Right ventricle myocardium inferior (tissue), 1 donor: ENCODE measurements around the gene POP4. TPM values are rescaled to one million over a fixed set of nuclear protein-coding genes. Genes with fewer than 3 reads are reported as not detected.
A peak's percentile ranks its signal among the peaks of the same experiment; 100 is the strongest.

Experiments used
- ATAC-seq: fragments of 200-7000 bp; cut with Tn5 transposase; one replicate; pipeline ENCODE4 v1.9.1; 2020; ENCODE audit warnings: mild to moderate bottlenecking, moderate library complexity
- DNase-seq: peaks from one replicate; pipeline ENCODE4 v3.0.0; 2021; ENCODE audit errors: missing footprints
- intact Hi-C: fragments of 100-400 bp; cut with DNase I; formaldehyde crosslinking; loops from one replicate; pipeline ENCODE4 v1.11.0; 2022
- total RNA-seq: library from RNA; stranded (reverse); fragmentation: NEBNext Ultra II Directional; extraction: Animal tissue kit (Norgen Biotek cat#: 25700); gene quantifications from one replicate; pipeline ENCODE4 v1.2.1, GENCODE V29; 2021
- donor health status: DM: no; HTN: yes; CAD: no; lungs with severe emphysema.

The POP4 gene
- total RNA-seq, 1 donor from 2014 or later = 58.0 TPM

DNA sequence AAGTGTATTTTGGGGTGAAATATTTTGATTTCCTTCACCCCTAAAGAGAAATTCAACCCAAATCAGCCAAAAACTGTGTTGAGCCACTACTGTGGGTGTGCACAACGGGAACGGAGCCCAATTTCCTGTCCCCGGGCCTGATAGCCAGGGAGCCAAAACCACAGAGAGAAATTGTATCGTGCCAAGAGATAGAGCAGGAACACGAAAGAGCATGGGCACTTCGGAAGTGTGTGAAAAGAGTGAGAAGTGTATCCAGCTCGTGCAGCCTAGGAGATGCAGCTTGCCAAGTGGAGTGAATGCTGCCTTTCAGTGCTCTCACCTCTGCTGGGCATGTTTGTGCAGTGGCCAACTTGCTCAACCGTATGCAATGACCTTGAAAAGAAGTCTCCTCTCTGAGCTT lies 39.8 kb downstream of the POP4 start:
- ATAC-seq (peak; percentile 94), DNase-seq (peak; percentile 73)
- intact Hi-C loops = loop anchor here (5.0 kb wide), 1 partner anchor 41 kb away; no protein-coding TSS in a partner anchor

- intact Hi-C loops = no loop called here
- no peak for ATAC-seq
- DNase-seq = no peak
These were observed 44.8 kb downstream of the POP4 start for GRCh38 chr19:29650772-29651387.

GRCh38 chr19:29651622-29652394 lies 45.7 kb downstream of the POP4 start:
- ATAC-seq (no peak), DNase-seq (peak; percentile 7)
- intact Hi-C loops = no loop called here

DNA sequence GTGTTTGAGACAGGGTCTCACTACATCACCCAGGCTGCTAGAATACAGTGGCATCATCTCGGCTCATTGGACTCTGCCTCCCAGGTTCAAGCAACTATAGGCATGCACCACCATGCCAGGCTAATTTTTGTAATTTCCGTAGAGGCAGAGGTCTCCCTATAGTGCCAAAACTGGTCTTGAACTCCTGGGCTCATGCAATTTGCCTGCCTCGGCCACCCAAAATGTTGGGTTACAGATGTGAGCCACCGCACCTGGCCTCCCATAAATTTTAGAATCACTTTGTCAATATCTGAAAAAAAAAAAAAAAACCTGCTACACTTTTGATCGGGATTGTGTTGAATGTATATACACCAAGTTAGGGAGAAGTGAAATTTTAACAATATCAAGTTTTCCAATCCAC lies 47.3 kb downstream of the POP4 start:
- ATAC-seq = no peak
- DNase-seq = no peak
- intact Hi-C loops = no loop called here

DNA sequence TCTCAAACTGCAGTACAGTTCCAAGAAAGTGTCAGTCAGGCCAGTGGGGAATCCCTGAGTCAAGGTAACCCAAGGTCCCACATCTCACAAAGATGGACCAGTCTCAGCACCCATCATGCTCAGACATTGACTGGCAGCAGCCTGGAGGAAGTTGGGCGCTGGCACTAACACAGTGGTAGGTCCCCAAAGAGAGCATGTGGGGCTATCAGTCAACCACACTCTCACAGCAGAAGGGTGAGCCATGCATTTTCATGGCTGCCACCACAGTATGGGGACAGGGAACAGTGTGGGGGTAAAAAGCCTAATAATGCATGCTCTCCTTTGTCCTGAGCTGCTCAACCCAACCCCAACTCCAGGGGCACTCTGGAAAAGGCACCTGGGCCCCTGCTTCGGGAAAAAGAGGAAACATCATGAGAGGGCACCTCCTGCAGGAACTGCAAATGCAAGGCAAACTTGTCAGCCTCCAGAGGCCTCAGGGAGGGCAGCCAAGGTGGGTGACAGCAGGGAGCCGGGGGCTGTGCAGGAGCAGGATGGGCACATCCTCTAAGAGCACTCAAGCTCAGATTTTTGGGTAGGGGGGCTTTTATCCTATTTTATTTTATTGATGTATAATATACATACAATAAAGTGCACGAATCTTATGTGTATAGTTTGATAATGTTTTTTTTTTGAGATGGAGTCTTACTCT lies 49.7 kb downstream of the POP4 start:
- DNase-seq (no peak), ATAC-seq (no peak)
- intact Hi-C loops = no loop called here

DNA sequence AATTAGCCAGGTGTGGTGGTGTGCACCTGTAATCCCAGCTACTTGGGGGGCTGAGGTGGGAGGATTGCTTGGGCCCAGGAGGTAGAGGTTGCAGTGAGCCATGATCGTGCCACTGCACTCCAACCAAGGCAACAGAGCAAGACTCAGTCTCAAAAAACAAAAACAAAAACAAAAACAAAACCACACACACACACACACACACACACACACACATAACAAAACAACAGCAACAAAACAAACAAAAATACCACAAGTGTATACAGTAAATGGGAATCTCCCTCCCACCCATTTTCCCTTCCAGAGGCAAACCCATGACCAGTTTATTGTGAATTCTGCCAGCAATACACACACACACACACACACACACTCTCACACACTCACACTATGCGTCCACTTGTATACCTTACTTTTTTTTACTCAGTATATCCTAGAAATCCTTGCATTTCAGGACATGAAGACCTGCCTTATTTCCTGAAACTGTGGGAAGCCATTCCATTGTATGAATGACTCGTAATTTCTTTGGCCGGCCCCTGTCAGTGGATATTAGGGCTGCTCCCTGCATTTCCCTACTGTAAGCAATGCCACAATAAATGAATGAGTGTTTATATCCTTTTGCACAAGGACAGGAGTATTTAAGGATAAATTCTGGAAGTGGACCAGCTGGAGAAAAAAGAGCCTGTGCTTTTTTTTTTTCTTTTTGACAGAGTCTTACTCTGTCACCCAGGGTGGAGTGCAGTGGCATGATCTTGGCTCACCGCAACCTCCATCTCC lies 52.3 kb downstream of the POP4 start:
- ATAC-seq (no peak), DNase-seq (no peak)
- intact Hi-C loops = no loop called here

DNA sequence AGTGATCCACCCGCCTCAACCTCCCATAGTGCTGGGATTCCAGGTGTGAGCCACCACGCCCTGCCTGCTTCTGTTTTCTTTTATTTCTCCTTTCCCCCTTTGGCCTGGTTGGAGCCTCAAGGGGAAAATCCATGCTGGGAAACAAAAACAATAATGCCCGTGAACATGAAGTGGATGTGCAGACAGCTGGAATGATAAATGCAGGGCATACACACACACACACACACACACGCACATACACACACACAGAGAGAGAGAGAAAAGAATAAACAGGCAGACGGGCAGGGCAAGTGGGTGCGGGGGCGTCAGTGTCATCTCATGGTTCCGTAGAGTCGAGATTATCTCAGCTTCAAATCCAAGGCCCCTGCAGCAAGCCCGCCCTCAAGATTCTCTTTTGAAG lies 54.8 kb downstream of the POP4 start:
- ATAC-seq = no peak
- intact Hi-C loops = loop anchor here (10.0 kb wide), 1 partner anchor 446 kb away; the partner anchor contains the start of gene UQCRFS1
- no peak for DNase-seq

- intact Hi-C loops = loop anchor here (10.0 kb wide), 1 partner anchor 447 kb away; the partner anchor contains the start of gene UQCRFS1
- ATAC-seq = peak; percentile 0
- DNase-seq = no peak
These were observed 56.2 kb downstream of the POP4 start for GRCh38 chr19:29662278-29662603.

GRCh38 chr19:29662604-29663404 lies 56.7 kb downstream of the POP4 start:
- DNase-seq (peak; percentile 80), ATAC-seq (peak; percentile 35)
- intact Hi-C loops = loop anchor here (10.0 kb wide), 1 partner anchor 448 kb away; the partner anchor contains the start of gene UQCRFS1

DNA sequence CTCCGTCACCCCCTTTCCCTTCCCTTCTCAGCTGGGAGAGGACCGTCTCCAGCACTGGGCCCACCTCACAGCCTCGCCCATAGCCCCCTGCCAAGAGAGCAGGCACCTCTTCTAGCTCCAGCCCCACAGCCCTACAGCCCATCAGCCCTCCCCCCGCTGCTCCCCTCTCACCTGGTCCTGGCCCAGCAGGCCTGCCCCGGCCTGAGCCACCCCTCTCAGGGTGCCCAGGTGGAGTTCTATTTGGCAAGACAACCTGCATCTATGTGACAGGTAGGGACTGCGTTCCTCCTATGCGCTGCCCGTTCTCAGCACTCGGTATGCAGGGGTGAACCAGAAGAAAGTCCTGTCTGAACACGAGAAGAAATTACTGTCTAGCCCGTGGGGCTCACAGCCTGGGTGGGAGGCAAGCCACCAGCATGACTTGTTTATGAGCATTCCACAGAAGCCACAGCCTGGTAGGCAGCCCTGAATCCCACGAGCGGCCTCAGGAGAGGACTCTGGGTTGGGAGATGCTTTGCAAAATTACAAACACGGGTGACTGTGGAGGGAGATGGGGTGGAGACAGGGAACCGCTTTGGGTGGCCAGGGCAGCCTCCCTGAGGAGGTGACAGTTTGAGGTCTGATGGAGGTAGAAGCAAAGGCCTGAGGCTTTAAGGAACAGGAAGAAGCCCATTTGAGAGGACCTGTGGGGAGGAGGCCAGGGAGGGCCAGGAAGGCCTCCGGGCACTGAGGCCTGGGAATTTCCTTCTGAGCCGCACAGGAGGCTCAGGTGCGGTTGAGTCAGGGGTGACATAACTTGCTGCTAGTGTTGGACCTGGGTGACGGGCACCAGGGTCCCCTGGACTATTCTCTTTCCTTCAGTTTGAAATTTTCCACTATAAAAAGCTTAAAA lies 58.0 kb downstream of the POP4 start:
- intact Hi-C loops = loop anchor here (2.0 to 10.0 kb wide), 4 partner anchors 19 to 449 kb away; partner anchors contain the start of genes C19orf12, POP4 and UQCRFS1
- no peak for DNase-seq
- no peak for ATAC-seq

GRCh38 chr19:29664753-29665214 lies 58.7 kb downstream of the POP4 start:
- intact Hi-C loops = loop anchor here (2.0 to 10.0 kb wide), 4 partner anchors 18 to 450 kb away; partner anchors contain the start of genes C19orf12, POP4 and UQCRFS1
- ATAC-seq (no peak), DNase-seq (no peak)

GRCh38 chr19:29665215-29665825 lies 59.2 kb downstream of the POP4 start, which contains the start of gene PLEKHF1:
Gene PLEKHF1, plus strand, starts transcription at chr19:29665461. Its CDS starts 8,379 bp downstream, at chr19:29673840.
- ATAC-seq = peak; percentile 86
- intact Hi-C loops = loop anchor here (2.0 to 10.0 kb wide), 4 partner anchors 17 to 451 kb away; partner anchors contain the start of genes C19orf12, POP4 and UQCRFS1
- peak; percentile 94 for DNase-seq

- peak; percentile 67 for ATAC-seq
- peak; percentile 81 for DNase-seq
- intact Hi-C loops = loop anchor here (2.0 to 10.0 kb wide), 4 partner anchors 17 to 451 kb away; partner anchors contain the start of genes C19orf12, POP4 and UQCRFS1
These were observed 59.9 kb downstream of the POP4 start for GRCh38 chr19:29665826-29666577.
